Measurements from ENCODE around the gene KLK12.

DNA sequence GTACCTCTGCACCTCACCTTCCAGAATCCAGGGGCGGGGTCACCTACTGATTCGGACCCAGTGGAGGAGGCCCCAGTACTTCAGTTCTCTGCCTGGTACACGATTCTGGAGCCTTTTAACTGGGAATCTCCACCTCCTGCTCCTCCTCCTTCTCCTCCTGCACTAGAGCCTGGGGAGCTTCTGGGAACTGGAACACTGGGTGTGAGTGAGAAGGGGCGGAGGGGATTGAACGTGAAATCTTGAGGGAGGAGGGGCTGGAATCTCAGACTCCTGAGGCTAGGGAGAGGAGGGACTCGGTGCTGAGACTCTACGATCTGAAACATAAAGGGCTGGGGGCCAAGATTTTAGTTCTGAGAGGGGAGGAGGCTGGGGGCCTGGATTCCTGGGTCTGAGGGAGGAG is 33.3 kb downstream of the KLK12 start, which contains the start of gene KLK8:
- TF ChIP-seq, protein P1, sequence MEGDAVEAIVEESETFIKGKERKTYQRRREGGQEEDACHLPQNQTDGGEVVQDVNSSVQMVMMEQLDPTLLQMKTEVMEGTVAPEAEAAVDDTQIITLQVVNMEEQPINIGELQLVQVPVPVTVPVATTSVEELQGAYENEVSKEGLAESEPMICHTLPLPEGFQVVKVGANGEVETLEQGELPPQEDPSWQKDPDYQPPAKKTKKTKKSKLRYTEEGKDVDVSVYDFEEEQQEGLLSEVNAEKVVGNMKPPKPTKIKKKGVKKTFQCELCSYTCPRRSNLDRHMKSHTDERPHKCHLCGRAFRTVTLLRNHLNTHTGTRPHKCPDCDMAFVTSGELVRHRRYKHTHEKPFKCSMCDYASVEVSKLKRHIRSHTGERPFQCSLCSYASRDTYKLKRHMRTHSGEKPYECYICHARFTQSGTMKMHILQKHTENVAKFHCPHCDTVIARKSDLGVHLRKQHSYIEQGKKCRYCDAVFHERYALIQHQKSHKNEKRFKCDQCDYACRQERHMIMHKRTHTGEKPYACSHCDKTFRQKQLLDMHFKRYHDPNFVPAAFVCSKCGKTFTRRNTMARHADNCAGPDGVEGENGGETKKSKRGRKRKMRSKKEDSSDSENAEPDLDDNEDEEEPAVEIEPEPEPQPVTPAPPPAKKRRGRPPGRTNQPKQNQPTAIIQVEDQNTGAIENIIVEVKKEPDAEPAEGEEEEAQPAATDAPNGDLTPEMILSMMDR (IDR thresholded peaks at IDR 0.05): no peak
- TF ChIP-seq POLR2A (IDR thresholded peaks at IDR 0.05): no peak

Data from heart left ventricle (tissue), 13 donors.